Upper lobe of left lung (tissue), 4 donors: ENCODE measurements around the gene TRIM10.

Source experiments
- POLR2A ChIP-seq, 4 donors: fragments of 450-650 bp; IDR thresholded peaks; one replicate each; pipeline ENCODE4 v1.5.1; 2016 to 2017; ENCODE audit warnings: antibody characterized with exemption in 4 of 4, mild to moderate bottlenecking in 2 of 4
- TF ChIP-seq, protein P1 (sequence below), 6 experiments: fragments of 450-650 bp in 4 of 6; fragments of 200-600 bp in 2 of 6; sonication (generic) in 2 of 6; IDR thresholded peaks; one replicate each; pipeline ENCODE4 v1.5.1; 2016 to 2019; ENCODE audit warnings: antibody characterized with exemption in 6 of 6

DNA sequence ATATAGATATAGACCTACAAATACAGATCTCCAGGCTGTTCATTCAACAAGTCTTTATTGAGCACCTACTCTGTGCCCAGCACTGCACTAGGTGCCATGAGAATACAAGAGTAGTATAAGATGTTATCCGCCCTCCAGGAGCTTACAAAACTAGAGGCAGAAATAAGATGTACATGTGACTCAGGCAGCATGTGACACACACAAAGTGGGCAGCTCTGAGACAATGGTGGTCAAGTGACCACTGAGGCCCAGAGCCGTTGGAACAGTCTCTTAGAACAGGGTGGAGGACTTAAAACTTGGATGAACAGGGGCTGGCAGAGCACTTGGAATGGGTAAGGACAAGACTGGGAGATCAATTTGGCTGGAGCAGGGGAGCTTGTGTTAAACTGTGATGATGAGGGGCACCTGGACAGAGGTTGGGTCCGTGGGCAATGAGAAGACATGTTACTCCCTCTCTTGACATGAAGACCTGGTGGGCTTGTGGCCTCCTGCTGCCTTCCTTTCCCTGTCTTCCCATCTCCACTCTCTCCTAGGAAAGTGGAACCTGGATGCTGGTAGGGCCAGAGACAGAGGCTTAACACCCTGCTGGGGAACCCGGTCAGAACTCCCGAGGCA lies 23.5 kb upstream of the TRIM10 start:
- TF ChIP-seq, protein P1, sequence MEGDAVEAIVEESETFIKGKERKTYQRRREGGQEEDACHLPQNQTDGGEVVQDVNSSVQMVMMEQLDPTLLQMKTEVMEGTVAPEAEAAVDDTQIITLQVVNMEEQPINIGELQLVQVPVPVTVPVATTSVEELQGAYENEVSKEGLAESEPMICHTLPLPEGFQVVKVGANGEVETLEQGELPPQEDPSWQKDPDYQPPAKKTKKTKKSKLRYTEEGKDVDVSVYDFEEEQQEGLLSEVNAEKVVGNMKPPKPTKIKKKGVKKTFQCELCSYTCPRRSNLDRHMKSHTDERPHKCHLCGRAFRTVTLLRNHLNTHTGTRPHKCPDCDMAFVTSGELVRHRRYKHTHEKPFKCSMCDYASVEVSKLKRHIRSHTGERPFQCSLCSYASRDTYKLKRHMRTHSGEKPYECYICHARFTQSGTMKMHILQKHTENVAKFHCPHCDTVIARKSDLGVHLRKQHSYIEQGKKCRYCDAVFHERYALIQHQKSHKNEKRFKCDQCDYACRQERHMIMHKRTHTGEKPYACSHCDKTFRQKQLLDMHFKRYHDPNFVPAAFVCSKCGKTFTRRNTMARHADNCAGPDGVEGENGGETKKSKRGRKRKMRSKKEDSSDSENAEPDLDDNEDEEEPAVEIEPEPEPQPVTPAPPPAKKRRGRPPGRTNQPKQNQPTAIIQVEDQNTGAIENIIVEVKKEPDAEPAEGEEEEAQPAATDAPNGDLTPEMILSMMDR (IDR thresholded peaks at IDR 0.05), result no peak
- TF ChIP-seq POLR2A (IDR thresholded peaks at IDR 0.05), result no peak
